Mesothelial cell of epicardium (in vitro differentiated cells): ENCODE results near the gene HAAO. TPM values are rescaled to one million over a fixed set of nuclear protein-coding genes. Genes with fewer than 3 reads are reported as not detected.
"Not testable (repeated sequence)": the region's sequence is repeated elsewhere in the genome, so short reads cannot be mapped to it uniquely, and the experiment has no call there.

Experiments used
- DNase-seq, 2 experiments: peaks; one replicate each; pipeline ENCODE4 v3.0.0; 2021; ENCODE audit warnings: low spot score in 2 of 2; ENCODE audit not compliant: unreplicated experiment in 2 of 2
- H3K27ac Mint-ChIP-seq: 2 replicates; pipeline ENCODE4 v1.8.0; 2021; ENCODE audit warnings: mixed read lengths
- H3K27me3 Mint-ChIP-seq: 2 replicates; pipeline ENCODE4 v1.8.0; 2021; ENCODE audit warnings: low read depth, mixed read lengths
- H3K36me3 Mint-ChIP-seq: 2 replicates; pipeline ENCODE4 v1.8.0; 2021; ENCODE audit warnings: mixed read lengths
- H3K4me1 Mint-ChIP-seq: 2 replicates; pipeline ENCODE4 v1.8.0; 2021; ENCODE audit warnings: mixed read lengths
- H3K4me3 Mint-ChIP-seq: 2 replicates; pipeline ENCODE4 v1.8.0; 2021; ENCODE audit warnings: mild to moderate bottlenecking, moderate library complexity, mixed read lengths
- H3K9me3 Mint-ChIP-seq: 2 replicates; pipeline ENCODE4 v1.8.0; 2021; ENCODE audit warnings: mixed read lengths
- total RNA-seq: library from RNA; stranded (reverse); gene quantifications from 3 replicates; pipeline ENCODE4 v1.2.1, GENCODE V29; 2021
- TF ChIP-seq, protein P1 (sequence below): fragments of 200-600 bp; sonication (generic); IDR thresholded peaks from one replicate; pipeline ENCODE4 v1.5.0; 2021; ENCODE audit warnings: antibody characterized with exemption; ENCODE audit not compliant: unreplicated experiment

The HAAO gene
- total RNA-seq, 1 donor from 2014 or later = 23.3 TPM

DNA sequence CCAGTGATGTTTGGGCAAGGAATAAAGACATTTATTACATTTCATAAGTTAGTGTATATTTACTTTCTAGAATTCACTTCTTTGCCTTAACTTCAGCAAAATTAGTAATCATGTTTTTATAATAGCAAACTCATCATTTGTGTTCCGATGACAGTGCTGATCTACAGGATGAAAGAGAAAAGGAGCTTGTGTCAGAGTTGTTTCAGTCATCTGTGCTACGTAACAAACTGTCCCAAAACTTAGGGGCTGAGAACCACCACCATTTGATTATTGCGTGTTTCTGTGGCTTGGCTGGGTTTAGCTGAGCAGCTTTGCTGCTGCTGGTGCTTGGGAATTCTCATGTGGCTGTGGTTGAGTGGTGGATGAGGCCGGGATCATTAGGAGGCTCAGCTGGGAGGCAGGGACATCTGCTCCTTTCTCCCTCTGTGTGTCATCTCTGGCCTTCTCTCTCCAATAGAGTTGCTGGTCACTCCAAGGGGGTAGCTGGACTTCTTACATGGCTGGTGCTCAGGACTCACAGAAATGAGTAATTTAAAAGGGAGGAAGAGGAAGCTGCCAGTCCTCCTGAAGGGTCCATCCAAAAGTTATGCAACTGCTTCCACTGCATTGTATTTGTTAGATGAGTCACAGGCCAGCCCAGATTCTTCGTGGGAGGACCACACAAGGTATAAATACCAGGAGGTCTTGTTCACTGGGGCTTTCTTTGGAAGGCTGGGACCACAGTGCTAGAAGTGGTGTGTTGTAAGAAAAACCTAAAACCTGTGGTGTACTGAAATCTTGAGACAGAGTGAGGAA, 43.4 kb upstream of the HAAO start:
- Mint-ChIP-seq H3K27ac (no peak overlapping the region), H3K27me3 (no peaks in the 10 kb centered on the region), H3K4me3 (no peak overlapping the region), H3K9me3 (peaks cover 18% of the 10 kb centered on the region), H3K4me1 (peaks cover 6% of the 10 kb centered on the region), H3K36me3 (peaks cover 5% of the 10 kb centered on the region)
- DNase-seq = peak in 1 of 2 experiments; percentile 22
- TF ChIP-seq, protein P1, sequence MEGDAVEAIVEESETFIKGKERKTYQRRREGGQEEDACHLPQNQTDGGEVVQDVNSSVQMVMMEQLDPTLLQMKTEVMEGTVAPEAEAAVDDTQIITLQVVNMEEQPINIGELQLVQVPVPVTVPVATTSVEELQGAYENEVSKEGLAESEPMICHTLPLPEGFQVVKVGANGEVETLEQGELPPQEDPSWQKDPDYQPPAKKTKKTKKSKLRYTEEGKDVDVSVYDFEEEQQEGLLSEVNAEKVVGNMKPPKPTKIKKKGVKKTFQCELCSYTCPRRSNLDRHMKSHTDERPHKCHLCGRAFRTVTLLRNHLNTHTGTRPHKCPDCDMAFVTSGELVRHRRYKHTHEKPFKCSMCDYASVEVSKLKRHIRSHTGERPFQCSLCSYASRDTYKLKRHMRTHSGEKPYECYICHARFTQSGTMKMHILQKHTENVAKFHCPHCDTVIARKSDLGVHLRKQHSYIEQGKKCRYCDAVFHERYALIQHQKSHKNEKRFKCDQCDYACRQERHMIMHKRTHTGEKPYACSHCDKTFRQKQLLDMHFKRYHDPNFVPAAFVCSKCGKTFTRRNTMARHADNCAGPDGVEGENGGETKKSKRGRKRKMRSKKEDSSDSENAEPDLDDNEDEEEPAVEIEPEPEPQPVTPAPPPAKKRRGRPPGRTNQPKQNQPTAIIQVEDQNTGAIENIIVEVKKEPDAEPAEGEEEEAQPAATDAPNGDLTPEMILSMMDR = no peak

DNA sequence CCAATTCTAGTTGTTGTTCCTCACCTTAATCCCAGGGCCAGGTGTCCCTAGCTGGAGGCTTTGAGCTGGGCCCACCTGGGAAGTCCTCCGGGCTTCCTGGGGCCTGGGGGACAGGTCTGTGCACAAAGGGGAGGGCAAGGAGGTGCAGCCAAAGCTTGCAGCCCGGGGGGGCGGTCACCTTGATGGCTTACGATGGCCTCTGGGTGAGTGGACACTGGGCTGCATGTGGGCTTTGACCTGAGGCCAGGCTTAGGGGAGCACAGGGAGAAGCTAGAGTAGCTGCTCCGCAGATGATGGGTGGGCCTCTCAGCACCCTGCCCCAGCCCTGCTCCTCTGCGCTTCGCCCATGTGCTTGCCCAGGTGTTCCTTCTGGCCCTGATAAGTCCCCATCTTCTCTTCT, 41.8 kb upstream of the HAAO start:
- peaks cover 18% of the 10 kb centered on the region for H3K9me3 Mint-ChIP-seq
- H3K36me3 Mint-ChIP-seq = peaks cover 5% of the 10 kb centered on the region
- TF ChIP-seq, protein P1 = no peak
- H3K4me3 Mint-ChIP-seq = no peak overlapping the region
- H3K4me1 Mint-ChIP-seq = peaks cover 10% of the 10 kb centered on the region
- H3K27me3 Mint-ChIP-seq = no peaks in the 10 kb centered on the region
- DNase-seq = peak in 1 of 2 experiments; percentile 31
- no peak overlapping the region for H3K27ac Mint-ChIP-seq

DNA sequence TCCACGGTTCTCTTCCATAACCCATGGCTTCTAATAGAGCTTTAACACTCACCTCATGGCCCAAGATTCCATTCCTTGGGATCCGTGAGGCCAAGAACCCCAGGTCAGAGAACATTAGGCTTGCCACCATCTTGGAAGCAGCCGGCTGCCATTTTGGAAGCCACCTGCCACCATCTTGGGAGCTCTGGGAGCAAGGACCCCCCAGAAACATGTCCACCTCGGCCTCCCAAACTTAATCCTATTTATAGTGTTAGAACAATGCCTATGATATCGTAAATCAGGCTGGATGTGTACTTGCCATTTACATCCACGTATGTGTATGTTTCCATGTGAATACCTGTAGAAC, 39.9 kb upstream of the HAAO start:
- TF ChIP-seq, protein P1 = no peak
- H3K27ac Mint-ChIP-seq = no peak overlapping the region
- peak in 1 of 2 experiments; percentile 9 for DNase-seq
- H3K9me3 Mint-ChIP-seq = peaks cover 18% of the 10 kb centered on the region
- H3K4me3 Mint-ChIP-seq = no peak overlapping the region
- peaks cover 5% of the 10 kb centered on the region for H3K36me3 Mint-ChIP-seq
- no peaks in the 10 kb centered on the region for H3K27me3 Mint-ChIP-seq
- H3K4me1 Mint-ChIP-seq = peaks cover 22% of the 10 kb centered on the region

DNA sequence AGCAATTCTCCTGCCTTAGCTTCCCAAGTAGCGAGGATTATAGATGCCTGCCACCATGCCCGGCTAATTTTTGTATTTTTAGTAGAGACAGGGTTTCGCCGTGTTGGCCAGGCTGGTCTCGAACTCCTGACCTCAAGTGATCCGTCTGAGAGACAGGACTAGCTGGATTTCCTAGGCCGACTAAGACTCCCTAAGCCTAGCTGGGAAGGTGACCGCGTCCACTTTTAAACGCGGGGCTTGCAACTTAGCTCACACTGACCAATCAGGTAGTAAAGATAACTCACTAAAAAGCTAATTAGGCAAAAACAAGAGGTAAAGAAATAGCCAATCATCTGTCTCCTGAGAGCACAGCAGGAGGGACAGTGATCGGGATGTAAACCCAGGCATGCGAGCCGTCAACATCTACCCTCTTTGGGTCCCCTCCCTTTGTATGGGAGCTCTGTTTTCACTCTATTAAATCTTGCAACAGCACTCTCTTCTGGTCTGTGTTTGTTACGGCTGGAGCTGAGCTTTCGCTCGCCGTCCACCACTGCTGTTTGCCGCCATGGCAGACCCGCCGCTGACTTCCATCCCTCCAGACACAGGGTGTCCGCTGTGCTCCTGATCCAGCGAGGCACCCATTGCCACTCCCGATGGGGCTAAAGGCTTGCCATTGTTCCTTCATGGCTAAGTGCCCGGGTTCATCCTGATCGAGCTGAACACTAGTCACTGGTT, 39.3 kb upstream of the HAAO start:
- peaks cover 15% of the 10 kb centered on the region for H3K9me3 Mint-ChIP-seq
- H3K4me3 Mint-ChIP-seq, H3K36me3 Mint-ChIP-seq, H3K27ac Mint-ChIP-seq, H3K27me3 Mint-ChIP-seq: not testable (repeated sequence)
- DNase-seq = peak in 1 of 2 experiments; percentile 22
- peaks cover 22% of the 10 kb centered on the region for H3K4me1 Mint-ChIP-seq

DNA sequence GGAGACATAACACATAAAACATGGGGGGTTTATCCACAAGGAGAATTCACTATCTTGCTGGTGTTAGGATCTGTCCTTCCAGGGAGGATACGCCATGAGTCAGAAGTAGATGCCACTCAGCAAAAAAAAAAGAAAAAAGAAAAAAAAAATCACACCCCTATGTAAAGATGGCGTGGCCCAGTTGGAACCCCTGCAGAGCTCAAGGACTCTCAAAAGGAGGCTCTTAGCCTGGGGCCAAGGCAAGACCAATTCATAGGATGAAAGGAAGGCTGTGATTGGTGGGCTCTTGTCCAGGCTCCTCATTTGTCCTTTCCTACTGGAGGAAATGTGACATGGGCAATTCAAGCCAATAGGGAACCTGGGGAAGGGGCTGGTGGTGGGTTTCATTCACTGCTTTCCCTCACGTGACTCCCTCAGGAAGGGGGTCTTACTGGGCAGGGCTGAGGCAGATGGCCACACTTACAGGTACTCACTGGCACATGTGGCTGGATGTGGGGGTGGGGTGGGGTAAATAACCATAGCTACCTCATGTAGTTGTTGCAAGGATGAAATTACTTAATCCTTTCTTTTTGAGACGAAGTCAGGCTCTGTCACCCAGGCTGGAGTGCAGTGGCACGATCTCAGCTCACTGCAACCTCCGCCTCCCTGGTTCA, 38.7 kb upstream of the HAAO start:
- Mint-ChIP-seq H3K4me3 (no peak overlapping the region), H3K27ac (no peak overlapping the region), H3K27me3 (no peaks in the 10 kb centered on the region), H3K4me1 (peaks cover 22% of the 10 kb centered on the region), H3K9me3 (peaks cover 13% of the 10 kb centered on the region), H3K36me3 (peaks cover 5% of the 10 kb centered on the region)
- TF ChIP-seq, protein P1 = no peak
- peak in 1 of 2 experiments; percentile 13 for DNase-seq
